H1 (cell line): ENCODE results near the gene TMEM116. TPM values are rescaled to one million over a fixed set of nuclear protein-coding genes. Genes with fewer than 3 reads are reported as not detected.

ENCODE experiments used
- CHD7 ChIP-seq: fragments of 300-600 bp; sonication (generic); IDR thresholded peaks from 2 replicates; pipeline ENCODE4 v1.7.1; 2012; ENCODE audit warnings: low read length, moderate library complexity, mild to moderate bottlenecking, inconsistent platforms; ENCODE audit not compliant: insufficient replicate concordance
- EGR1 ChIP-seq: IDR thresholded peaks from 2 replicates; pipeline ENCODE4 v1.6.1; 2011; ENCODE audit warnings: low read depth, low read length, borderline replicate concordance
- EZH2 ChIP-seq: fragments of 200-600 bp; sonication (generic); IDR thresholded peaks from 2 replicates; pipeline ENCODE4 v1.7.1; 2012; ENCODE audit warnings: low read depth, mild to moderate bottlenecking, moderate library complexity, low read length, inconsistent platforms; ENCODE audit not compliant: severe bottlenecking
- JUND ChIP-seq: IDR thresholded peaks from 2 replicates; pipeline ENCODE4 v1.6.1; 2011; ENCODE audit warnings: mild to moderate bottlenecking, improper control_type of control experiment, low read length
- MAFK ChIP-seq: IDR thresholded peaks from 2 replicates; pipeline ENCODE4 v1.6.1; 2012; ENCODE audit warnings: low read depth, mild to moderate bottlenecking, improper control_type of control experiment, low read length
- RBBP5 ChIP-seq: IDR thresholded peaks from 2 replicates; pipeline ENCODE4 v1.7.1; 2012; ENCODE audit warnings: low read depth, mild to moderate bottlenecking, inconsistent platforms, low read length, moderate library complexity, borderline replicate concordance
- SIN3A ChIP-seq, 2 experiments: IDR thresholded peaks in 1 of 2; conservative IDR thresholded peaks in 1 of 2; 2 replicates each; pipeline ENCODE4 v1.6.1; 2011 to 2012; ENCODE audit warnings: low read length in 2 of 2, improper control_type of control experiment in 1 of 2, low read depth in 1 of 2, mild to moderate bottlenecking in 1 of 2
- TAF7 ChIP-seq: optimal IDR thresholded peaks from 2 replicates; pipeline ENCODE3; 2011; ENCODE audit warnings: low read depth, mild to moderate bottlenecking, inconsistent platforms, low read length, moderate library complexity, borderline replicate concordance
- polyA plus RNA-seq, 7 experiments: library from polyadenylated mRNA; depleted of rRNA in 3 of 7; stranded (reverse) in 5 of 7; unstranded in 2 of 7; fragments of >200 nt in 5 of 7; fragments of 200-250 nt in 2 of 7; gene quantifications; 1 replicate in 5 of 7; 2 replicates in 1 of 7; 4 replicates in 1 of 7; pipeline versions ENCODE4 v1.2.1 to v1.2.3, GENCODE V29; 2011 to 2013; ENCODE audit warnings: missing spikeins in 2 of 7, mixed read lengths in 2 of 7
- total RNA-seq: library from RNA; stranded (reverse); fragmentation: NEBNext Ultra II Directional; extraction: Animal tissue kit (Norgen Biotek cat#: 25700); gene quantifications from 2 replicates; pipeline ENCODE4 v1.2.1, GENCODE V29; 2021

The TMEM116 gene
- total and polyA plus RNA-seq, 2 of the 8 experiments (the other 6 are each of a cell fraction or from before 2014, with no cell fraction given), result 8.1 to 25.2 TPM

GRCh38 chr12:112023759-112024396, 10.9 kb upstream of the TMEM116 start (continued):
- no peak for TF ChIP-seq CHD7
- no peak for TF ChIP-seq EZH2
- TF ChIP-seq SIN3A (conservative IDR thresholded peaks at IDR 0.05 in 1 of 2, IDR thresholded peaks at IDR 0.05 in 1 of 2; ENCODE audit: low read depth in 1 of 2, low read length in 2 of 2), result peak; percentile 54 to 84; a peak in 2 of 4 replicates
- no peak for TF ChIP-seq JUND
- TF ChIP-seq RBBP5, result no peak
- no peak for TF ChIP-seq EGR1
- TF ChIP-seq MAFK, result no peak
- no peak for TF ChIP-seq TAF7
